Ishikawa (cell line): ENCODE results near the gene C5orf52.

Experiments
- CEBPB ChIP-seq: IDR thresholded peaks from 2 replicates; pipeline ENCODE4 v1.6.1; 2012
- CREB1 ChIP-seq: IDR thresholded peaks from 2 replicates; pipeline ENCODE4 v1.6.1; 2012; ENCODE audit warnings: low read depth
- EGR1 ChIP-seq: IDR thresholded peaks from 2 replicates; pipeline ENCODE4 v1.6.1; 2012
- EP300 ChIP-seq: IDR thresholded peaks from 2 replicates; pipeline ENCODE4 v1.6.1; 2012; ENCODE audit warnings: borderline replicate concordance
- FOXM1 ChIP-seq: IDR thresholded peaks from 2 replicates; pipeline ENCODE4 v1.6.1; 2012; ENCODE audit warnings: low read depth, borderline replicate concordance
- MAX ChIP-seq: IDR thresholded peaks from 2 replicates; pipeline ENCODE4 v1.6.1; 2012
- NFIC ChIP-seq: IDR thresholded peaks from 2 replicates; pipeline ENCODE4 v1.6.1; 2012
- RAD21 ChIP-seq: IDR thresholded peaks from 2 replicates; pipeline ENCODE4 v1.6.1; 2012; ENCODE audit warnings: low read depth
- TAF1 ChIP-seq: IDR thresholded peaks from 2 replicates; pipeline ENCODE4 v1.6.1; 2012; ENCODE audit warnings: low read depth, mild to moderate bottlenecking
- TCF12 ChIP-seq: IDR thresholded peaks from 2 replicates; pipeline ENCODE4 v1.6.1; 2012; ENCODE audit warnings: low read depth
- TEAD4 ChIP-seq: IDR thresholded peaks from 2 replicates; pipeline ENCODE4 v1.6.1; 2012
- YY1 ChIP-seq: IDR thresholded peaks from 2 replicates; pipeline ENCODE4 v1.6.1; 2012; ENCODE audit warnings: low read depth
- ZBTB7A ChIP-seq: IDR thresholded peaks from 2 replicates; pipeline ENCODE4 v1.6.1; 2012; ENCODE audit warnings: low read depth
- TF ChIP-seq, protein P1 (sequence below): IDR thresholded peaks from 2 replicates; pipeline ENCODE4 v1.6.1; 2012; ENCODE audit warnings: low read depth, mild to moderate bottlenecking
- TF ChIP-seq, protein P2 (sequence below): IDR thresholded peaks from 2 replicates; pipeline ENCODE4 v1.6.1; 2012

The C5orf52 gene

DNA sequence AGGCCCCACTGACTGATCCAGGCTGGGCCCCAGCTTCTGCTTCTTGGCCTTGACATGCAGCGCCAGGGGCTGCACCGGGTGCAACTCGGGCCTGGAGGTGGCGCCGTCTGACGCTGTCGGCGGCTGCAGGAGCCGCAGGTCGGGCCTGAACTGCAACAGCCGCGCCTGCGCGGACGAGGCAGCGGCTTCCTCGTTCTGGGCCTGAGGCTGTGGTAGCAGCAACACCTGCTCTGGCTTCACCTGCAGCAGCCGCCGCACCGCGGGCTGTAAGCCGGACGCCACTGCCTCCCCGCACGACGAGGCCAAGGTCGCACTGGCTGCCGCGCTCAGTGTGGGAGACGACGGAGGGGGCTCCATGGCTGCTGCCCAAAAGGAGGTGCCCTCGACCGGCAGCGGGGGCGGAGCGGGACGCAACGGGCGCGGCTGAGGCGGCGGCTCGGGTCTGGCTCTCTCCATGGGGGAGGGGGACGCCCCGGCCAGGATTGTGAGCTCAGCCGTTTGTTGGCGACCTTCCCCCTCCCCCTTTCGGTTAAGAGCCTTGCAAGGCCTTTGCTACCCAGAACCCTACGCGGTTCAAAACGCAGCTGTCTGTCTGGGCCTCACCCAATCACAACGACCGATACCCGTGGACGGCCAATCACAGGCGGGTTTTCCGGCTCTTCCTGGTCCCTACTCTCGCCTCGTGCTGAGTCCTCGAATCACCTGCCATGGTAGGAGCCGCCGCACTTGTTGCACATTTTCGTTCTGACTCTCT lies 19.5 kb upstream of the C5orf52 start:
- TF ChIP-seq NFIC: no peak
- TF ChIP-seq ZBTB7A: no peak
- no peak for TF ChIP-seq FOXM1
- TF ChIP-seq, protein P1, sequence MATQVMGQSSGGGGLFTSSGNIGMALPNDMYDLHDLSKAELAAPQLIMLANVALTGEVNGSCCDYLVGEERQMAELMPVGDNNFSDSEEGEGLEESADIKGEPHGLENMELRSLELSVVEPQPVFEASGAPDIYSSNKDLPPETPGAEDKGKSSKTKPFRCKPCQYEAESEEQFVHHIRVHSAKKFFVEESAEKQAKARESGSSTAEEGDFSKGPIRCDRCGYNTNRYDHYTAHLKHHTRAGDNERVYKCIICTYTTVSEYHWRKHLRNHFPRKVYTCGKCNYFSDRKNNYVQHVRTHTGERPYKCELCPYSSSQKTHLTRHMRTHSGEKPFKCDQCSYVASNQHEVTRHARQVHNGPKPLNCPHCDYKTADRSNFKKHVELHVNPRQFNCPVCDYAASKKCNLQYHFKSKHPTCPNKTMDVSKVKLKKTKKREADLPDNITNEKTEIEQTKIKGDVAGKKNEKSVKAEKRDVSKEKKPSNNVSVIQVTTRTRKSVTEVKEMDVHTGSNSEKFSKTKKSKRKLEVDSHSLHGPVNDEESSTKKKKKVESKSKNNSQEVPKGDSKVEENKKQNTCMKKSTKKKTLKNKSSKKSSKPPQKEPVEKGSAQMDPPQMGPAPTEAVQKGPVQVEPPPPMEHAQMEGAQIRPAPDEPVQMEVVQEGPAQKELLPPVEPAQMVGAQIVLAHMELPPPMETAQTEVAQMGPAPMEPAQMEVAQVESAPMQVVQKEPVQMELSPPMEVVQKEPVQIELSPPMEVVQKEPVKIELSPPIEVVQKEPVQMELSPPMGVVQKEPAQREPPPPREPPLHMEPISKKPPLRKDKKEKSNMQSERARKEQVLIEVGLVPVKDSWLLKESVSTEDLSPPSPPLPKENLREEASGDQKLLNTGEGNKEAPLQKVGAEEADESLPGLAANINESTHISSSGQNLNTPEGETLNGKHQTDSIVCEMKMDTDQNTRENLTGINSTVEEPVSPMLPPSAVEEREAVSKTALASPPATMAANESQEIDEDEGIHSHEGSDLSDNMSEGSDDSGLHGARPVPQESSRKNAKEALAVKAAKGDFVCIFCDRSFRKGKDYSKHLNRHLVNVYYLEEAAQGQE: no peak
- TF ChIP-seq TCF12: no peak
- TF ChIP-seq EGR1: no peak

DNA sequence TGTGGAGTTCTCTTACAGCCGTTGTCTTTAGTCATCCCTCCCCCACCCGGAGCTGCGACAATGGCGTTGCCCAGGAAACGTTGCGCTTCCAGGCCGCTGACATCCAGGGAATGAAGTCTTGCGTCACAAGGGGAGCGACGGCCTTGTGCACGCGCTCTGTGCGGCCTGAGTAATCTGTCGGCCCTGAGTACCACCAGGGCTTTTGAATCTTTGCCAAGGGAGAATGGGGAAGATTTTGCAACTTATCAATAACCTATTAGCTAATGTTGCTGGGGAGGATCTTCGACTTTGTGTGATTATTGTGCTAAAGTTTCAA lies 19.0 kb upstream of the C5orf52 start, which contains the start of gene SOX30:
TSS of gene SOX30 (minus strand) at position 62 of the 316 bp plus-strand sequence. CDS start 360 bp downstream, outside the sequence.
- TF ChIP-seq CEBPB (no peak), CREB1 (no peak), YY1 (no peak), ZBTB7A (no peak), EP300 (no peak), TCF12 (no peak)
- TF ChIP-seq, protein P1: no peak

DNA sequence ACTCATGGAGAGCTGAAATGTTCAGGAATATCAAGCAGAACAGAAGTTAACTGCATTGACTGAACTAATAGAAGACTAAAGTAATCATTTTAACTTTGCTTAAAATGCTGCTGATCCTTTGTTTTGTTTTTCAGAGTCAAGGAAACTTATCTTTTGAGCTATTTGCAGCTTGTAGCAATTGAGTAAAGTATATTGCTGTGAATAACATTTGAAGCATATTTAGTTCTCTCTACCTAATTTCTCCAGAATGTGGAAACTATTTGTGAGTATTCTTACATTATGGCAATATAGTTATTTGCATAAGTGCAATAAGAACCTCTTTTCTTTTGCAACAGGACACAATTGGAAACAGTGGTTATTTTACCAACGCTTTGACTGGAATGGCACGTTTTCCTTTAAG lies 13.8 kb upstream of the C5orf52 start:
- no peak for TF ChIP-seq CEBPB
- TF ChIP-seq CREB1: no peak
- TF ChIP-seq ZBTB7A: no peak
- no peak for TF ChIP-seq NFIC
- TF ChIP-seq TEAD4: no peak

GRCh38 chr5:157658893-157659292 lies 12.4 kb upstream of the C5orf52 start:
- TF ChIP-seq ZBTB7A (no peak), CEBPB (no peak), TEAD4 (no peak), FOXM1 (no peak), NFIC (no peak), TAF1 (no peak), YY1 (no peak), MAX (no peak), CREB1 (no peak), EP300 (no peak), EGR1 (no peak), RAD21 (no peak)
- TF ChIP-seq, protein P2, sequence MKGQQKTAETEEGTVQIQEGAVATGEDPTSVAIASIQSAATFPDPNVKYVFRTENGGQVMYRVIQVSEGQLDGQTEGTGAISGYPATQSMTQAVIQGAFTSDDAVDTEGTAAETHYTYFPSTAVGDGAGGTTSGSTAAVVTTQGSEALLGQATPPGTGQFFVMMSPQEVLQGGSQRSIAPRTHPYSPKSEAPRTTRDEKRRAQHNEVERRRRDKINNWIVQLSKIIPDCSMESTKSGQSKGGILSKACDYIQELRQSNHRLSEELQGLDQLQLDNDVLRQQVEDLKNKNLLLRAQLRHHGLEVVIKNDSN: no peak
- TF ChIP-seq, protein P1: no peak

DNA sequence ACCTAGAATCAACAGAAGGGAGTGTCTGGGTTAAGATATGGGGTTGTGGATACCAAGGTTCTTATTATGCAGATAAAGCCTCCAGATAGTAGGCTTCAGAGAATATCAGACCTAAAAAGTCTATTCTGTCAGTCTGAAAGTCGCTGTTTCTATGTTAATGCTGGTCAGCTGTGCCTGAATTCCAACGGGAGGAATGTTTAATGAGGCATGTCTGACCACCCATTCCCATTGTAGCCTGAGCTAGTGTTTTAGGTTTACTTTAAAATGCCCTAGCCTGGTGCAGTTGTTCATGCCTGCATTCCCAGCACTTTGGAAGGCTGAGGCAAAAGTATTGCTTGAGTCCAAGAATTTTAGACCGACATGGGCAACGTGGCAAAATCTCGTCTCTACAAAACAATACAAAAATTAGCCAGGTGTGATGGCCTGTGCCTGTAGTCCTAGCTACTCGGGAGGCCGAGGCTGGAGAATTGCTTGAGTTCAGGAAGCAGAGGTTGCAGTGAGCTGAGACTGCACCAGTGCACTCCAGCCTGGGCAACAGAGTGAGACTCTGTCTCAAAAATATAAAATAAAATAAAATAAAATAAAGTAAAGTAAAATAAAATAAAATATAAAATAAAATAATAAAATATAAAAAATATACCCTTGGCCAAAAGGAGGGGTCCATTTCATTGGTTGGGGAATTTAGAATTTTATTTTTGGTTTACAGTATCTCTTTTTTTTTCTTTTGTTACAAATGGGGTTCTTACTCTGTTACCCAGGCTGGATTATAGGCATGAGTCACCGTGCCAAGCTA lies 11.3 kb upstream of the C5orf52 start:
- no peak for TF ChIP-seq TAF1
- TF ChIP-seq MAX: no peak
- TF ChIP-seq EGR1: no peak
- peak; percentile 43; the same call in 1 of the 2 replicates for TF ChIP-seq TEAD4
